PC-9 (cell line): ENCODE results near the gene BANP. TPM values are rescaled to one million over a fixed set of nuclear protein-coding genes. Genes with fewer than 3 reads are reported as not detected.
"Not testable (repeated sequence)": the region's sequence is repeated elsewhere in the genome, so short reads cannot be mapped to it uniquely, and the experiment has no call there.

Experiments
- BruUV-seq: library from RNA; stranded (reverse); fragments of 400-500 nt; replicated peaks from 2 replicates; lab custom pipeline; 2021; lab: Mats Ljungman, UMichigan
- CTCF ChIA-PET: fragments of 300-600 bp; sonication (Branson Sonifier 250); formaldehyde crosslinking; loops from one replicate; lab custom pipeline; 2022; ENCODE audit warnings: antibody characterized with exemption; lab: Charles Lee
- POLR2A ChIA-PET: fragments of 300-600 bp; sonication (Branson Sonifier 250); formaldehyde crosslinking; loops from one replicate; lab custom pipeline; 2022; ENCODE audit warnings: antibody characterized with exemption; ENCODE audit not compliant: unreplicated experiment; lab: Charles Lee
- DNase-seq, 2 experiments: peaks; one replicate each; pipeline versions ENCODE4 v3.0.0 to v3.0.0-alpha.2; 2015 to 2022; ENCODE audit warnings: mixed read lengths in 1 of 2
- H2AFZ ChIP-seq: fragments of 200-600 bp; sonication (generic); 2 replicates; pipeline ENCODE4 v1.8.1; 2017; ENCODE audit warnings: antibody characterized with exemption
- H3F3A ChIP-seq: fragments of 200-600 bp; sonication (generic); 2 replicates; pipeline ENCODE4 v1.8.1; 2017; ENCODE audit warnings: antibody characterized with exemption, mild to moderate bottlenecking, low read depth; ENCODE audit not compliant: insufficient read depth
- H3K27ac ChIP-seq: fragments of 200-600 bp; sonication (generic); 2 replicates; pipeline ENCODE4 v1.6.1; 2016; ENCODE audit warnings: mixed run types
- H3K27me3 ChIP-seq: fragments of 200-600 bp; sonication (generic); 2 replicates; pipeline ENCODE4 v1.6.1; 2016; ENCODE audit warnings: low read depth, mixed run types; ENCODE audit not compliant: insufficient read depth
- H3K36me3 ChIP-seq: fragments of 200-600 bp; sonication (generic); 2 replicates; pipeline ENCODE4 v1.6.1; 2016; ENCODE audit warnings: low read depth, mixed run types
- H3K4me1 ChIP-seq: fragments of 200-600 bp; sonication (generic); replicated peaks from 2 replicates; pipeline ENCODE4 v1.6.1; 2016; ENCODE audit warnings: mixed run types; ENCODE audit not compliant: insufficient read depth
- H3K4me2 ChIP-seq: fragments of 200-600 bp; sonication (generic); 2 replicates; pipeline ENCODE4 v1.6.1; 2017; ENCODE audit warnings: mixed run types
- H3K4me3 ChIP-seq: fragments of 200-600 bp; sonication (generic); 2 replicates; pipeline ENCODE4 v1.6.1; 2016; ENCODE audit warnings: mixed run types
- H3K79me2 ChIP-seq: fragments of 200-600 bp; sonication (generic); 2 replicates; pipeline ENCODE4 v1.6.1; 2017; ENCODE audit warnings: low read depth, mixed run types
- H3K9me2 ChIP-seq: fragments of 200-600 bp; sonication (generic); 2 replicates; pipeline ENCODE4 v1.8.1; 2017; ENCODE audit warnings: mild to moderate bottlenecking; ENCODE audit not compliant: insufficient read depth
- H3K9me3 ChIP-seq: fragments of 200-600 bp; sonication (generic); 2 replicates; pipeline ENCODE4 v1.8.1; 2016; ENCODE audit warnings: low read depth; ENCODE audit not compliant: insufficient read depth
- H4K20me1 ChIP-seq: fragments of 200-600 bp; sonication (generic); 2 replicates; pipeline ENCODE4 v1.8.1; 2017; ENCODE audit not compliant: insufficient read depth
- CTCF ChIP-seq: fragments of 200-600 bp; sonication (generic); conservative IDR thresholded peaks from 2 replicates; pipeline ENCODE4 v1.6.1; 2017; ENCODE audit warnings: mixed run types, antibody characterized with exemption, mild to moderate bottlenecking, moderate library complexity
- EZH2 ChIP-seq: fragments of 200-600 bp; sonication (generic); IDR thresholded peaks from 2 replicates; pipeline ENCODE4 v1.8.0; 2017; ENCODE audit warnings: antibody characterized with exemption, low read depth
- intact Hi-C: fragments of 100-400 bp; cut with micrococcal nuclease; formaldehyde crosslinking; loops from one replicate; pipeline ENCODE4 v1.10.0; 2022; ENCODE audit not compliant: unreplicated experiment
- total RNA-seq: library from RNA; stranded (reverse); gene quantifications from 2 replicates; pipeline ENCODE4 v1.2.3, GENCODE V29; 2021

Gene BANP
- total RNA-seq, 1 experiment from 2014 or later: 73.2 TPM

- H3F3A ChIP-seq, H3K79me2 ChIP-seq, H4K20me1 ChIP-seq, H3K9me2 ChIP-seq, DNase-seq, H3K4me1 ChIP-seq, H3K4me2 ChIP-seq, H3K27me3 ChIP-seq, H3K4me3 ChIP-seq, BruUV-seq, intact Hi-C loops, H2AFZ ChIP-seq, CTCF ChIA-PET, H3K27ac ChIP-seq, POLR2A ChIA-PET, H3K9me3 ChIP-seq, H3K36me3 ChIP-seq: not testable (repeated sequence)
- TF ChIP-seq CTCF: peak; percentile 29; the same call in 1 of the 2 replicates
These were observed 73.4 kb downstream of the BANP start for GRCh38 chr16:88024491-88025085.

GRCh38 chr16:88025086-88025492, 73.9 kb downstream of the BANP start:
- H3K27me3 ChIP-seq, BruUV-seq, H3F3A ChIP-seq, H3K79me2 ChIP-seq, H3K9me3 ChIP-seq, intact Hi-C loops, H3K4me3 ChIP-seq, H2AFZ ChIP-seq, H3K9me2 ChIP-seq, POLR2A ChIA-PET, H3K36me3 ChIP-seq, H3K4me2 ChIP-seq, CTCF ChIA-PET, H3K27ac ChIP-seq, H4K20me1 ChIP-seq, H3K4me1 ChIP-seq: not testable (repeated sequence)
- peak in 1 of 2 experiments; percentile 5 for DNase-seq

- H2AFZ ChIP-seq, H3K4me3 ChIP-seq, H3K36me3 ChIP-seq, POLR2A ChIA-PET, H3K9me2 ChIP-seq, H3K4me2 ChIP-seq, CTCF ChIA-PET, H3K4me1 ChIP-seq, H3F3A ChIP-seq, intact Hi-C loops, H3K9me3 ChIP-seq, DNase-seq, H3K79me2 ChIP-seq, BruUV-seq, H3K27me3 ChIP-seq, H3K27ac ChIP-seq, H4K20me1 ChIP-seq: not testable (repeated sequence)
These were observed 74.8 kb downstream of the BANP start for GRCh38 chr16:88025828-88026555.

- Histone ChIP-seq H3K79me2 (no peaks in the 10 kb centered on the region), H3K4me2 (no peak overlapping the region), H3K9me3 (no peaks in the 10 kb centered on the region), H3K27me3 (no peaks in the 10 kb centered on the region), H2AFZ (no peak overlapping the region), H4K20me1 (no peaks in the 10 kb centered on the region), H3K9me2 (no peaks in the 10 kb centered on the region), H3K36me3 (no peaks in the 10 kb centered on the region), H3F3A (no peaks in the 10 kb centered on the region), H3K4me1 (no peaks in the 10 kb centered on the region), H3K4me3 (no peak overlapping the region), H3K27ac (no peak overlapping the region)
- ChIA-PET POLR2A (no interaction called here), CTCF (no interaction called here)
- intact Hi-C loops: no loop called here
- DNase-seq: no peak
- TF ChIP-seq EZH2 (no peak), CTCF (no peak)
- no TSS peak for BruUV-seq
These were observed 76.0 kb downstream of the BANP start for GRCh38 chr16:88026964-88027938.

DNA sequence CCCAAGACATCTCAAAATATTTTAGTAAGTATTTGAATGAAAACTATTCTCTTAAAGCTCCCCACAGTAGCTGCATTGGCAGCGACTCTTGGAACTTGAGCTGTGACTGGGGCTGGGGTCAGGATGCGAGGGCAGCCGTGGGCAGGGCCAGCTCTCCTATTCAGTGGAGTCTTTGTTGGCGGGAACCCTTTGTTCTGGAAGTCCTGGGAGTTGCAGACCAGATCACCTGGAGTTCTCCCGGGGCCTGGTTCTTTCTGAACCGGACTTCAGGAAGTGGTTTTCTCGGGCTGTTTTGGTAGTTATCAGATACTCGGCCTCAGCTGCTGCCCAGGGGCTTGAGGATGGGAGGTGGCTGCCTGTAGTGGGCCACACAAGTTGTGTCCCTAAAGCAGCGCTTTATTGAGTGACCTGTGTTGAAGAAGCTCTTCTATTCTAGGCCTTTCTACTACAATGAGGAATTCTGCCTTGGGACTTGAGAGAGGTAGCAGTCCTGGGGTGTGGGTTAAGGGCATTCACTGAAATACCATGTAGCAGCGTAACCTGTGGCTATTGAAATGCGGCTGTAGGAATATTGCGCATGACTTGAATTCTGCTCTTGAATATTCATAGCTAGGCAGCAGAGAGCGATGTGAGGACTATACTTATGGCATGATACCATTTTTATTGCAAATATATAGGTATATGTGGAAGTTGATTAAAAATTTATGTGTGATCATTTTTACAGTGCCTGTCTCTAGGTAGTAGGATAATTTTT, 77.1 kb downstream of the BANP start:
- H3F3A ChIP-seq, H3K4me3 ChIP-seq, intact Hi-C loops, BruUV-seq, H3K4me1 ChIP-seq, H3K9me3 ChIP-seq, H2AFZ ChIP-seq, H3K36me3 ChIP-seq, H3K27me3 ChIP-seq, H3K79me2 ChIP-seq, H4K20me1 ChIP-seq, CTCF ChIA-PET, H3K27ac ChIP-seq, H3K4me2 ChIP-seq, DNase-seq, H3K9me2 ChIP-seq: not testable (repeated sequence)
- POLR2A ChIA-PET: interaction anchor here (0.6 kb wide), 1 partner anchor 350 kb away, joined by 6 read pairs; no protein-coding TSS in a partner anchor
